ENCODE measurements around the gene SPON2.
A peak's percentile ranks its signal among the peaks of the same experiment; 100 is the strongest.

The SPON2 gene

DNA sequence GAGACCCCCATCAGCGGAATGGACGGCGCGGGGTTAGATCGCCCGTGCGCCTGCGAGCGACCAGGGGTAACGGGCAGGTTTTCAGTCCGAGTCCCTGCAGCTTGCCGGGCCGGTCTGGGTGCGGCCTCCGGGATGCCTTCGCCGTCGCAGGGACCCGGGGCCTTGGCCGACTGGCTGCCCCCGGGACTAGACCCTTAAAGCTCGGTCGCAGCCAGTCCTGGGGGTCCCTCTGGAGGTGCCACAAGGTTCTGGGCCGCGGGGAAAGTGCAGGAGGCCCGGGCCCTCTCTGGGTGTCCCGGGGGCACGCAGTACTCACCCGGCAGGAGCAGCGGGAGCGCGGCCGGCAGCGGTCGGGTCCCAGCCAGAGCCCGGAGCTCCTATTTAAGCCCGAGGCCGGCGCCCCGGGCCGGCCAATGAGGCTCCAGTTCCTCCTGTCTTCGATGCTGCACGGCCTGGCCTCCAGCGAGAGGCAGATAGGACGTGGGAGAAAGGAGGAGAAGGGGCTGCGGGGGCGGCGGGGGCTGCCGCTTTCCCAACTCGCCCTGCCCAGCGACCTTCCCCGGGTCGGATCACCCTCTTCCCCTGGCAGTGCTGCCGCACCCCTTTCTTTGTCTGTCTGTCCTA lies at the start of gene SPON2:
Gene SPON2 (minus strand): TSS at position 356 of the 624 bp plus-strand sequence.
- no peak for DNase-seq

- DNase-seq = no peak
These were observed 48.9 kb upstream of the SPON2 start for GRCh38 chr4:1221155-1221870.

GRCh38 chr4:1220566-1220965 lies 48.2 kb upstream of the SPON2 start:
- DNase-seq = no peak

- DNase-seq = no peak
These were observed 47.2 kb upstream of the SPON2 start for GRCh38 chr4:1219566-1219950.

- DNase-seq = no peak
These were observed 46.5 kb upstream of the SPON2 start for GRCh38 chr4:1218634-1219565.

DNA sequence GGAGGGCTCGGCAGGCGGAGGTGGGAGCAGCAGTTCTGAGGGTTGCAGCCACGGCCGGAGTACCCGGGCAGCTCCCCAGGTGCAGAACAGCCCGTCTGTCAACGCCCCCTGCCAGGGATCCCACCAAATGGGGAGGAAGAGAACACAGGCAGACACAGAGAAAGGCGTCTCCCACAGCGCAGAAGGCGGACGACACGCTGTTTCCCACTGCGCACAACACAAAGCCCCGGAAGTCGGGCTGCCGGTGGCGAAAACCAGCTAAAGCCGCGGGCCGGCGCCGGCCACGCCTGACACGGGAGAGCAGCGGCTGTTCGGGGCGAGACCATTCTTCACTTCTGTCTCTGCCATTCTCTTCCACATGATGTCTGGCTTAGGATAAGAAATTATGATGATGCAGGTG lies 45.0 kb upstream of the SPON2 start:
- DNase-seq = no peak

DNA sequence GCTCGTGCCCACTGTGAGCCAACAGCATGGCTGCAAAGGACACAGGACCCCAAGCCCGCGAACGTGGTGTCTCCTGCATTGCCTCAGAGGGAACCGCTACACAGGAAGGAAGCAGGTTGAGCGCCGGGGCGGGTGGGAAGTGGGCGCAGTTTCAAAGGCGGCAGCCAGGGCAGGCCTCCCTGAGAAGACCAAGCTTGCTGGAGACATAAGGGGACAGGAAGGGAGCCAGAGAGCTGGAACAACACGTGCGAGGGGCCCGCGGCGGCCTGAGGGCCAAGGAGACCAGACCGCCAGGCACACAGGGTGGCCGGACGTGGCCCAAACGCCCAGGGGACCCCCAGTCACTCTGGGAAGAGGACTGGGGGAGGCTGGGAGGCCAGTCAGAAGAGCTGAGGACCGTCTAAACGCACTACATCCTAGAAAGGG lies 44.5 kb upstream of the SPON2 start:
- peak; percentile 47 to 58 for DNase-seq

DNA sequence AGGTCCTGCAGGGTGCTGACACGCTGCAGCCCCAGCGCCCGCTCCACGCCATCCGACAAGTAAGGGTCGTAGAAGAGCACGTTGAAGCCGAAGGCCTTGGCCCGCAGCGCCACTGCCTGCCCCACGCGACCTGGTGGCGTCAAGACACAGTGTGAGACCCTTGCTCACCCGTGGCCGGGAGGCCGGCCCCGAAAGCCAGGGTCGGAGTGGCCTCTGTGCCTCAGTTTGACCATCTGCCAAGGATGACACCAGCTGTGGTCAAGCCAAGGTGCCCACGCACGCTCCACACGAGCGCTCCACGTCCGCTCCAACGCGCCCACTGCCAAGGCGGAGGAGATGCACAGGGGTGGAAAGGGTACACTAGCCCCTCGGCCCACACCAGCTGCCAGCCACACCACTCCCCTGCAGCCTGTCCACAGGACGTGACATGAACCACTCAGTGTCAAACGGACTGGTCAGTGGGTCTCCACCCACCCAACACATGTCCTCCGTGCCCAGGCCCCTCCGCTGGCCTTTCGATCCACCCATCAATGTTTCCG lies 43.8 kb upstream of the SPON2 start:
- DNase-seq = no peak

DNA sequence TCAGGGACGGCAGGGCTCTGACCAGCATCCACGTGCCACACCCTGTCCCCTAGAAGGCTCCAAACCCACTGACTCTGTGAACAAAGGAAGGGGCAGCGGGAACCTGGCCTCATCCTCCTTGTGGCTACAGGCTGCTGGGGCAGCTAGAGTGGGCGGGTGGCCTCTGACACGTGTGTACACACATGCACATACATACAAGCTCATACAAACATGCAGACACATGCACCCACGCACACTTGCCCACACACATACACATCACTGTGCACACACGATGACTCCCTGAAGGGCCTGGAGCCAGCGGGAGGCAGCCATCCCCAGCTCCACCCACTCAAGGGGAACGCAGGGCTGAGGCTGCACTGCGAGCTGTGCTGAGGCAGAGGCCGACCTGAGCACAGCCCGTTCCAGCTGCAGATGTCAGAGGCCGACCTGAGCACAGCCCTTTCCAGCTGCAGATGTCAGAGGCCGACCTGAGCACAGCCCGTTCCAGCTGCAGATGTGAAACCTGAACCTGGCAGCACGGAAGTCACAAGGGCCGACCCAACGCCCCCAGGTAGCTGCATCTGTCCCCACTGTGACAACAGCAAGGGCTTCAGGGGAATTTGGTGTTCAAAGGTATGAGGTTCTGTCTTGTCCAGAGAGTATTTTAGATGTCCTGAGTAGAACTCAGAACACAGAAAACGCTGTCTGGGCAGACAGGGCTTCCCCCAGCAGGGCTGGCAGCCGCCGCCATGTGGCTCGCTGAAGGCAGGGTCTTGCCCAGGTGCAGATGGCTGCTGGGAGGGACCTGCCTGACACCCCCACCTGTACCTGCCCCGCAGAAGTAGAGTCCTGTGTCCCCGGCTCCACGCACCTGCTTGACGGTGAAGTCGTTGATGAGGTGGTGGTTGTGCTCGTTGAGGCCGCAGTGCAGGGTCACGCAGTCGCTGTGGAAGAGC lies 43.0 kb upstream of the SPON2 start:
- DNase-seq = no peak

GRCh38 chr4:1214101-1215095 lies 42.0 kb upstream of the SPON2 start:
- DNase-seq = no peak

GRCh38 chr4:1213336-1213995 lies 41.1 kb upstream of the SPON2 start:
- DNase-seq = no peak

DNA sequence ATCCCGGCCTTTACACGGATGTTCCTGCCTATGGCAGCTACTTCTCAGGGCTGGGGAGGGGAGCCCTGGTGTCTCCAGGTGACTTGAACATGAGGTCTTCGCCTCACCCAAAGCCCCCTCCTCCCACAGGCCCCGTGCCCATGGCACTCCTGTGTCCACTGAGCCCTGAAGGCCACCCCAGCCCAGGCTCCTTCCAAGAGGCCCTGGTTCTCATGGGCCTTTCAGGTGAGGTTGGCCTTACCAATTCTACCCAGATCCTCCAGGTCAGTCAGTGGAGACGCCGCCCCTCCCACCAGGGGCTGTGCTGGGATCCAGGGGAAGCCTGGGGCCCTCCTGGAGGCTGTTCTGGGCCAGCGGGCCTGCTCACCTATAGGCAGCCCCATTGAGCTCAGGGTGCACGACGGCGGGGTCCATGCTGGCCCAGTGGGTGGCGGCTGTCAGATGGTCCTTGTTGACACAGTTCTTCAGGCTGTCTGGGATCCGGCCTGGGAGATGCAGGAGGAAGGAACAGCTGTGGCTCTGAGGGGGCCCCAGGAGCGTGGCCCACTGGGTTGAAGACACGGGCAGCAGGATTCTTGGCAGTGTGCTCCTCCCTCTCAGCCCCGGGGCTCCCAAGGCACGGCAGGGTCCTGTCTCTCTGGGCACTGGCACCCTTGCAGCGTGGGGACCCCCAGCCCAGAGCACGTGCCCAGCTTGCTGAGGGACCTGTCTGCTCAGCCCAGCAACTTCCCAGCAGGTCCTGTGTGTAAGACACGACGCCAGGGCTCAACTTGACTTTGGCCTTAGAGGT lies 40.4 kb upstream of the SPON2 start:
- no peak for DNase-seq

DNA sequence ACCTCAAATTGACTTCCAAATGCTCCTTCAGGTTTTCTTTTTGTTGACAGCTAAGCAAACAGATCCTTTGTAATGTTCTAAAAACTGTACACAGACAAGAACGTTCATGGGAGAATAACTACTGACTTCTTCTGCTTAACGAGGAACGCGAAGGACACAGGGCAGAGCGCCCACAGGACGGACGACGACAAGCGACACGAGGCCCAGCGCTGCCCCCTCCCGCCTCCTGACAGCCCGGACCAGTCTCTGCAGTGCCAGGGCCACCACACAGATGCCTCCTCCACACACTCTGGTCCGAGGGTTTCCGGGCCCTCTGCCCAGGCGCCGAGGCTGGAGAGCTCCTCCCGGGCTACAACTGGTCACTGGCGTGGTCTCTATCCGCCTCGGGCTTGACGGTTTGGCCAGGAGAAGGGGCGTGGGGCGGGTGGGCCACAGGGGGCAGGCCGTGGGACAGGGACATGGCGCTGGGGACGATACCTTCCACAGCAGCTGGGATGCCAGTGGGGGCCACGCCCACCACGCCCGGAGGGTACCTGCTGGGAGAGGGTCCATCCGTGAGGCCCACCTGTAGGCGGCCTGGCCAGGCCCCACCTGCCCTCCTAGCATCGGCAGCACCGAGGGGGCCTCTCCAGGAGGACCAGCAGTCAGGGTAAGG lies 39.6 kb upstream of the SPON2 start:
- no peak for DNase-seq

DNA sequence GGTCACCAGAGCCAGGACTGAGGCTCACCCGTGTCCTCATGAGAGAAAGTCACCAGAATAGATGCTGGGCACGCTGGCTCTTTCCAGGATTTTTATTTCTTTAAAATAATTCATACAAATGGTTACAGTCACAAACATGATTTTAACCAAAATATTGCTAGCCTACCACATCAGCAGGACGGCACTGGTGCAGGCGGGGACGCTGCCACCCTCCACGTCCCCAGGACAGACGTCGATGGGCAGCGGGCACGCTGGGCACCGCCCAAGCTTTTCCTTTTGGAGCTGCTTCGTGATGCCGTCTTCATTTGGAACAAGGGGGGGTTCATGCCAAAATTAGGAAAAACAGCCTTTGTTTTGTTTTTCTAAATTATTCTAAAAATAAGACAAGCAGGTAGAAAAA lies 39.0 kb upstream of the SPON2 start:
- no peak for DNase-seq

- DNase-seq = no peak
These were observed 38.6 kb upstream of the SPON2 start for GRCh38 chr4:1210971-1211370.

GRCh38 chr4:1210241-1210841 lies 38.0 kb upstream of the SPON2 start:
- no peak for DNase-seq

DNA sequence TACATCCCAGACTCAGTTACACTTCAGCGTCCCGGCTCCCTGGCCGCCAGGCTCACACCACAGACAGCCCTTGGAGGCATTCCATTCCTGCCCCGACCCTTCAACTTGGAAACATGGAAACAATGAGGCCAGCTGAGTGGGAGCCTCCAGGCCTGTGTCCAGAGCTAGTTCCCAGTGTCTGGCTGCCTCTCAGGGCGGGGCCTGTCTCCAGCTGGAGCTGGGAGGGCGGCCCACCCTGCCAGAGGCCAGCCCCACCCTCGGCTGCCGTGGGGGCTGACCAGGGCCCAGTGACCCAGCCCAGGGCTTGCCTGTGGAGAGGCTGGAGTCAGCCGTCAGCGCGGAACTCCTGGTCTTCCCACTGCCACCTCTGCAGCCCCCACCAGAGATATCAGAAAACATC lies 37.4 kb upstream of the SPON2 start:
- no peak for DNase-seq

GRCh38 chr4:1208970-1209704 lies 36.8 kb upstream of the SPON2 start:
- no peak for DNase-seq
